SK-N-SH treated with all-trans-retinoic acid at 6 μM for 48 hours (cell line): ENCODE results near the gene BBC3.

Experiments
- ATAC-seq: fragments of 200-7000 bp; cut with Tn5 transposase; 3 replicates; pipeline ENCODE4 v1.9.1; 2020; ENCODE audit warnings: mild to moderate bottlenecking, moderate library complexity
- ARNTL ChIP-seq: fragments of 450-650 bp; formaldehyde crosslinking; IDR thresholded peaks from 2 replicates; pipeline ENCODE4 v1.5.0; 2020; ENCODE audit warnings: low read depth, mild to moderate bottlenecking, moderate library complexity, borderline replicate concordance
- BACH2 ChIP-seq: fragments of 250-450 bp; sonication (Bioruptor Pico); IDR thresholded peaks from 2 replicates; pipeline ENCODE4 v1.9.0; 2021; ENCODE audit warnings: mild to moderate bottlenecking, borderline replicate concordance
- CREB5 ChIP-seq: fragments of 250-450 bp; sonication (Bioruptor Pico); IDR thresholded peaks from 2 replicates; pipeline ENCODE4 v1.5.1; 2020; ENCODE audit warnings: low read depth, mild to moderate bottlenecking, moderate library complexity
- CSDC2 ChIP-seq: fragments of 250-450 bp; sonication (Bioruptor Pico); IDR thresholded peaks from 2 replicates; pipeline ENCODE4 v1.5.0; 2020; ENCODE audit warnings: mild to moderate bottlenecking, moderate library complexity
- CSRNP3 ChIP-seq: fragments of 250-450 bp; sonication (Bioruptor Pico); IDR thresholded peaks from 2 replicates; pipeline ENCODE4 v1.5.1; 2021; ENCODE audit warnings: mild to moderate bottlenecking, moderate library complexity
- GLIS3 ChIP-seq: fragments of 250-450 bp; sonication (Bioruptor Pico); IDR thresholded peaks from 2 replicates; pipeline ENCODE4 v1.5.0; 2020; ENCODE audit warnings: mild to moderate bottlenecking, moderate library complexity
- OSR1 ChIP-seq: fragments of 250-450 bp; sonication (Bioruptor Pico); IDR thresholded peaks from 2 replicates; pipeline ENCODE4 v1.8.0; 2022; ENCODE audit warnings: moderate library complexity, mild to moderate bottlenecking, inconsistent platforms
- PATZ1 ChIP-seq: fragments of 250-450 bp; sonication (Bioruptor Pico); IDR thresholded peaks from 2 replicates; pipeline ENCODE4 v1.8.0; 2020; ENCODE audit warnings: mild to moderate bottlenecking, moderate library complexity, borderline replicate concordance
- POU6F1 ChIP-seq: fragments of 250-450 bp; sonication (Bioruptor Pico); IDR thresholded peaks from 2 replicates; pipeline ENCODE4 v1.8.0; 2021; ENCODE audit warnings: low read depth, mild to moderate bottlenecking, moderate library complexity, borderline replicate concordance
- RARB ChIP-seq: fragments of 250-450 bp; sonication (Bioruptor Pico); IDR thresholded peaks from 2 replicates; pipeline ENCODE4 v1.8.0; 2021; ENCODE audit warnings: mild to moderate bottlenecking, moderate library complexity
- TOX ChIP-seq: fragments of 250-450 bp; sonication (Bioruptor Pico); IDR thresholded peaks from 2 replicates; pipeline ENCODE4 v1.8.0; 2021; ENCODE audit warnings: mild to moderate bottlenecking, moderate library complexity, borderline replicate concordance
- TSHZ2 ChIP-seq: fragments of 250-450 bp; sonication (Bioruptor Pico); IDR thresholded peaks from 2 replicates; pipeline ENCODE4 v1.5.0; 2020; ENCODE audit warnings: mild to moderate bottlenecking, moderate library complexity
- ZFP3 ChIP-seq: fragments of 250-450 bp; sonication (Bioruptor Pico); IDR thresholded peaks from 2 replicates; pipeline ENCODE4 v1.5.0; 2020; ENCODE audit warnings: mild to moderate bottlenecking, moderate library complexity
- ZFP30 ChIP-seq: fragments of 450-650 bp; formaldehyde crosslinking; IDR thresholded peaks from 2 replicates; pipeline ENCODE4 v1.5.0; 2022; ENCODE audit warnings: mild to moderate bottlenecking, moderate library complexity
- ZNF565 ChIP-seq: fragments of 450-650 bp; formaldehyde crosslinking; conservative IDR thresholded peaks from 2 replicates; pipeline ENCODE4 v1.5.0; 2020; ENCODE audit warnings: low read depth, mild to moderate bottlenecking, moderate library complexity
- ZNF70 ChIP-seq: fragments of 450-650 bp; formaldehyde crosslinking; IDR thresholded peaks from 2 replicates; pipeline ENCODE4 v1.5.0; 2020; ENCODE audit warnings: mild to moderate bottlenecking, moderate library complexity
- ZNF8 ChIP-seq: fragments of 450-650 bp; formaldehyde crosslinking; IDR thresholded peaks from 2 replicates; pipeline ENCODE4 v1.5.0; 2020; ENCODE audit warnings: mild to moderate bottlenecking, moderate library complexity

BBC3 gene

GRCh38 chr19:47231215-47232054 lies 436 bp upstream of the BBC3 start:
- peak; percentile 32 for ATAC-seq
- TF ChIP-seq CREB5 (CRISPR knock-in tag) (no peak), OSR1 (no peak), ZFP30 (CRISPR knock-in tag) (no peak), ZFP3 (CRISPR knock-in tag) (peak; percentile 64; the same call in 1 of the 2 replicates), ZNF70 (CRISPR knock-in tag) (no peak), TSHZ2 (CRISPR knock-in tag) (no peak), PATZ1 (CRISPR knock-in tag) (no peak), CSDC2 (CRISPR knock-in tag) (peak; percentile 87), ARNTL (CRISPR knock-in tag) (no peak), CSRNP3 (CRISPR knock-in tag) (no peak)

GRCh38 chr19:47230054-47230920 lies 712 bp downstream of the BBC3 start:
- TF ChIP-seq RARB: no peak
- no peak for ATAC-seq

GRCh38 chr19:47229676-47230053 lies 1.3 kb downstream of the BBC3 start:
- ATAC-seq: no peak
- no peak for TF ChIP-seq BACH2
- no peak for TF ChIP-seq ZNF565 (CRISPR knock-in tag)
- no peak for TF ChIP-seq TSHZ2 (CRISPR knock-in tag)
- TF ChIP-seq OSR1: no peak
- no peak for TF ChIP-seq PATZ1 (CRISPR knock-in tag)
- no peak for TF ChIP-seq POU6F1
- TF ChIP-seq TOX (CRISPR knock-in tag): no peak
- no peak for TF ChIP-seq ZFP3 (CRISPR knock-in tag)
- no peak for TF ChIP-seq ZNF70 (CRISPR knock-in tag)
- TF ChIP-seq GLIS3 (CRISPR knock-in tag): no peak
- TF ChIP-seq ARNTL (CRISPR knock-in tag): no peak
- TF ChIP-seq CREB5 (CRISPR knock-in tag): no peak
- TF ChIP-seq RARB: no peak
- TF ChIP-seq ZNF8 (CRISPR knock-in tag): no peak
- no peak for TF ChIP-seq CSDC2 (CRISPR knock-in tag)
